Lower leg skin (tissue), 3 donors: Measurements from ENCODE around the gene SORCS2.

ENCODE experiments used
- POLR2A ChIP-seq, 2 donors: fragments of 450-650 bp; IDR thresholded peaks; one replicate each; pipeline ENCODE4 v1.6.1; 2016 to 2017; ENCODE audit warnings: antibody characterized with exemption in 2 of 2, mild to moderate bottlenecking in 1 of 2, moderate library complexity in 1 of 2
- TF ChIP-seq, protein P1 (sequence below), 3 donors: fragments of 450-650 bp; IDR thresholded peaks; one replicate each; pipeline ENCODE4 v1.5.1; 2016; ENCODE audit warnings: antibody characterized with exemption in 3 of 3, mild to moderate bottlenecking in 3 of 3, moderate library complexity in 2 of 3

DNA sequence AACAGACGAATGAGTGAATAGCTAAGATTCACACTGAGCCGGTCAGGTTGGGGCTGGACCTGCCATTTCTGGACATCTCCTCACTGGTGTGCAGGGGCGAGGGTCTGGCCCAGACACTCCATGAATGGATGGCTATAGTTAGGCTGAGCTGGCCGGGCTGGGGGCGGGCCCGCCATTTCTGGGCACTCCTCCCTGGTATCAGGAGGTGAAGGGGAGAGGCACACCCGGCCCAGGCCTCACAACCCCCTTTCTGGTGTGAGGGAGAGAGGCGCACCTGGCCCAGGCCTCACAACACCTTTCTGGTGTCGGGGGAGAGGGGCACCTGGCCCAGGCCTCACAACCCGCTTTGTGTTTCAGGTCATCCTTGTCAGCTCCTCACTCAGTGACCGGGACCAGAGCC, 445.6 kb downstream of the SORCS2 start:
- TF ChIP-seq, protein P1, sequence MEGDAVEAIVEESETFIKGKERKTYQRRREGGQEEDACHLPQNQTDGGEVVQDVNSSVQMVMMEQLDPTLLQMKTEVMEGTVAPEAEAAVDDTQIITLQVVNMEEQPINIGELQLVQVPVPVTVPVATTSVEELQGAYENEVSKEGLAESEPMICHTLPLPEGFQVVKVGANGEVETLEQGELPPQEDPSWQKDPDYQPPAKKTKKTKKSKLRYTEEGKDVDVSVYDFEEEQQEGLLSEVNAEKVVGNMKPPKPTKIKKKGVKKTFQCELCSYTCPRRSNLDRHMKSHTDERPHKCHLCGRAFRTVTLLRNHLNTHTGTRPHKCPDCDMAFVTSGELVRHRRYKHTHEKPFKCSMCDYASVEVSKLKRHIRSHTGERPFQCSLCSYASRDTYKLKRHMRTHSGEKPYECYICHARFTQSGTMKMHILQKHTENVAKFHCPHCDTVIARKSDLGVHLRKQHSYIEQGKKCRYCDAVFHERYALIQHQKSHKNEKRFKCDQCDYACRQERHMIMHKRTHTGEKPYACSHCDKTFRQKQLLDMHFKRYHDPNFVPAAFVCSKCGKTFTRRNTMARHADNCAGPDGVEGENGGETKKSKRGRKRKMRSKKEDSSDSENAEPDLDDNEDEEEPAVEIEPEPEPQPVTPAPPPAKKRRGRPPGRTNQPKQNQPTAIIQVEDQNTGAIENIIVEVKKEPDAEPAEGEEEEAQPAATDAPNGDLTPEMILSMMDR (IDR thresholded peaks at IDR 0.05), result no peak
- TF ChIP-seq POLR2A (IDR thresholded peaks at IDR 0.05), result no peak
